HepG2 (cell line): ENCODE data around the gene LCE6A.

Experiments used
- ARHGAP35 ChIP-seq: sonication (generic); formaldehyde crosslinking; IDR thresholded peaks from 2 replicates; pipeline ENCODE4 v1.9.0; 2022; ENCODE audit warnings: mild to moderate bottlenecking, inconsistent platforms, moderate library complexity, missing genetic modification reagents, borderline replicate concordance
- EZH2 ChIP-seq: conservative IDR thresholded peaks from 2 replicates; pipeline ENCODE4 v1.6.1; 2012; ENCODE audit warnings: mild to moderate bottlenecking, low read depth, low read length, moderate library complexity
- GATAD2A ChIP-seq: IDR thresholded peaks from 2 replicates; pipeline ENCODE4 v1.6.1; 2016
- JUNB ChIP-seq: sonication (generic); formaldehyde crosslinking; IDR thresholded peaks from 2 replicates; pipeline ENCODE4 v1.8.0; 2022; ENCODE audit warnings: missing genetic modification reagents, mild to moderate bottlenecking, borderline replicate concordance
- POLR2A ChIP-seq, 2 experiments: IDR thresholded peaks; 2 replicates each; pipeline ENCODE4 v1.6.1; 2011; ENCODE audit warnings: low read depth in 2 of 2, low read length in 2 of 2, mild to moderate bottlenecking in 1 of 2, moderate library complexity in 1 of 2; ENCODE audit not compliant: insufficient read depth in 1 of 2
- RFXANK ChIP-seq: IDR thresholded peaks from 2 replicates; pipeline ENCODE4 v1.6.1; 2016
- SIX4 ChIP-seq: sonication (generic); formaldehyde crosslinking; IDR thresholded peaks from 2 replicates; pipeline ENCODE4 v1.4.0; 2020; ENCODE audit warnings: missing genetic modification reagents
- SP2 ChIP-seq: sonication (generic); formaldehyde crosslinking; IDR thresholded peaks from 2 replicates; pipeline ENCODE4 v1.5.1; 2020; ENCODE audit warnings: mild to moderate bottlenecking, missing genetic modification reagents
- ZSCAN21 ChIP-seq: sonication (generic); formaldehyde crosslinking; IDR thresholded peaks from 2 replicates; pipeline ENCODE4 v1.8.0; 2022; ENCODE audit warnings: mild to moderate bottlenecking, missing genetic modification reagents, moderate library complexity, borderline replicate concordance

DNA sequence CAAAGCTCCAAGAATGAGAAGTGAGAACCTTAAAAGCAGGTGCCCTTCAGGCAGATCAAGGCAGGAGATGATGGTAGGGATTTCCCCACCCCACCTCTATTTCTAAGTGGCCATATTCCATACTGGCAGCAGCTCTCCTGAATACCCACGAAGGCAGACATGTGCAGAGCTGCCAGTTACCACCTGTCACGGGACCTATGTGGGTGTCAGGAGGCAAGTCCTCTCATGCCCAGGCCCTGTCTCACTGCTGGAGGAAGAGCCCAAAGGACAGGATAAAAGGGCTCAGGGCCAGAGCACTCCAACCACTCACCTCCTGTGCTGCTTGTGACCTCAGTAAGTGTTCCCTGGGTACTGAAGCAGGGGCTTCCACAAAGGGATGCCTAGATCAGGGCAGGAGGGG lies 31.6 kb upstream of the LCE6A start:
- TF ChIP-seq ZSCAN21 (CRISPR knock-in tag) (no peak), SP2 (CRISPR knock-in tag) (no peak), JUNB (CRISPR knock-in tag) (no peak), ARHGAP35 (no peak), EZH2 (no peak), SIX4 (CRISPR knock-in tag) (no peak), RFXANK (no peak), POLR2A (IDR thresholded peaks at IDR 0.05; ENCODE audit: insufficient read depth in 1 of 2, low read depth in 2 of 2, low read length in 2 of 2) (no peak), GATAD2A (CRISPR knock-in tag) (no peak)
